WTC11 (cell line): ENCODE data around the gene NIN. TPM values are rescaled to one million over a fixed set of nuclear protein-coding genes. Genes with fewer than 3 reads are reported as not detected.
A peak's percentile ranks its signal among the peaks of the same experiment; 100 is the strongest.

Experiments used
- ATAC-seq: fragments of 200-7000 bp; cut with Tn5 transposase; 2 replicates; pipeline ENCODE4 v1.10.0; 2021; ENCODE audit warnings: mild to moderate bottlenecking, moderate library complexity
- CTCF ChIA-PET: fragments of 300-600 bp; sonication (Branson Sonifier 250); formaldehyde crosslinking; loops from one replicate; lab custom pipeline; 2021; ENCODE audit warnings: antibody characterized with exemption; lab: Charles Lee
- POLR2A ChIA-PET: fragments of 350-600 bp; sonication (Branson Sonifier 250); formaldehyde crosslinking; loops from one replicate; lab custom pipeline; 2021; ENCODE audit warnings: antibody characterized with exemption; lab: Charles Lee
- DNase-seq: peaks from one replicate; pipeline ENCODE4 v3.0.0; 2021; ENCODE audit warnings: low spot score
- H3K27ac Mint-ChIP-seq: 2 replicates; pipeline ENCODE4 v1.8.0; 2021; ENCODE audit warnings: mixed read lengths
- H3K27me3 Mint-ChIP-seq: 2 replicates; pipeline ENCODE4 v1.8.0; 2021; ENCODE audit warnings: low read depth, mild to moderate bottlenecking, moderate library complexity, mixed read lengths
- H3K36me3 Mint-ChIP-seq: 2 replicates; pipeline ENCODE4 v1.8.0; 2021; ENCODE audit warnings: mixed read lengths
- H3K4me1 Mint-ChIP-seq: 2 replicates; pipeline ENCODE4 v1.8.0; 2022; ENCODE audit warnings: mixed read lengths
- H3K4me3 Mint-ChIP-seq: 2 replicates; pipeline ENCODE4 v1.8.0; 2021; ENCODE audit warnings: mild to moderate bottlenecking, moderate library complexity, mixed read lengths
- H3K9me3 Mint-ChIP-seq: 2 replicates; pipeline ENCODE4 v1.8.0; 2021; ENCODE audit warnings: mixed read lengths
- ATF1 ChIP-seq: sonication (generic); formaldehyde crosslinking; IDR thresholded peaks from 2 replicates; pipeline ENCODE4 v1.8.1; 2023; ENCODE audit warnings: mild to moderate bottlenecking, moderate library complexity, missing genetic modification reagents
- CREM ChIP-seq: sonication (generic); formaldehyde crosslinking; IDR thresholded peaks from 2 replicates; pipeline ENCODE4 v1.8.1; 2022; ENCODE audit warnings: mild to moderate bottlenecking, missing genetic modification reagents, moderate library complexity
- ELF4 ChIP-seq: sonication (generic); formaldehyde crosslinking; IDR thresholded peaks from 2 replicates; pipeline ENCODE4 v1.8.1; 2022; ENCODE audit warnings: low read depth, mild to moderate bottlenecking, moderate library complexity, missing genetic modification reagents
- EMX1 ChIP-seq: fragments of 250-450 bp; sonication (Bioruptor Pico); IDR thresholded peaks from 2 replicates; pipeline ENCODE4 v1.8.0; 2021; ENCODE audit warnings: mild to moderate bottlenecking
- FOXJ3 ChIP-seq: sonication (generic); formaldehyde crosslinking; IDR thresholded peaks from 2 replicates; pipeline ENCODE4 v1.9.0; 2021; ENCODE audit warnings: missing genetic modification reagents, mild to moderate bottlenecking, borderline replicate concordance
- GRHL2 ChIP-seq: fragments of 250-450 bp; sonication (Bioruptor Pico); IDR thresholded peaks from 2 replicates; pipeline ENCODE4 v1.8.0; 2022; ENCODE audit warnings: mild to moderate bottlenecking, moderate library complexity; ENCODE audit not compliant: insufficient replicate concordance, severe bottlenecking
- IRF2 ChIP-seq: sonication (generic); formaldehyde crosslinking; IDR thresholded peaks from 2 replicates; pipeline ENCODE4 v1.8.0; 2022; ENCODE audit warnings: low read depth, missing genetic modification reagents, borderline replicate concordance
- MXD4 ChIP-seq: fragments of 250-450 bp; sonication (Bioruptor Pico); IDR thresholded peaks from 2 replicates; pipeline ENCODE4 v1.8.0; 2021; ENCODE audit warnings: mild to moderate bottlenecking, moderate library complexity, borderline replicate concordance
- NR2C2 ChIP-seq: sonication (generic); formaldehyde crosslinking; IDR thresholded peaks from 2 replicates; pipeline ENCODE4 v1.8.0; 2022; ENCODE audit warnings: mild to moderate bottlenecking, missing genetic modification reagents
- PRRX2 ChIP-seq: fragments of 250-450 bp; sonication (Bioruptor Pico); IDR thresholded peaks from 2 replicates; pipeline ENCODE4 v1.8.0; 2021; ENCODE audit warnings: mild to moderate bottlenecking
- SMAD3 ChIP-seq: sonication (generic); formaldehyde crosslinking; IDR thresholded peaks from 2 replicates; pipeline ENCODE4 v1.8.0; 2022; ENCODE audit warnings: missing genetic modification reagents, mild to moderate bottlenecking, borderline replicate concordance
- SOX15 ChIP-seq: fragments of 250-450 bp; sonication (Bioruptor Pico); IDR thresholded peaks from 2 replicates; pipeline ENCODE4 v1.9.0; 2021; ENCODE audit warnings: mild to moderate bottlenecking
- ZNF263 ChIP-seq: sonication (generic); formaldehyde crosslinking; IDR thresholded peaks from 2 replicates; pipeline ENCODE4 v1.8.1; 2022; ENCODE audit warnings: low read depth, mild to moderate bottlenecking, moderate library complexity, missing genetic modification reagents
- ZNF671 ChIP-seq: fragments of 250-450 bp; sonication (Bioruptor Pico); IDR thresholded peaks from 2 replicates; pipeline ENCODE4 v1.8.0; 2021; ENCODE audit warnings: mild to moderate bottlenecking
- total RNA-seq: library from RNA; stranded (reverse); gene quantifications from 3 replicates; pipeline ENCODE4 v1.2.3, GENCODE V29; 2021
- TF ChIP-seq, protein P1 (sequence below): sonication (generic); formaldehyde crosslinking; IDR thresholded peaks from 2 replicates; pipeline ENCODE4 v1.8.0; 2022; ENCODE audit warnings: mild to moderate bottlenecking, missing genetic modification reagents
- TF ChIP-seq, protein P2 (sequence below): sonication (generic); formaldehyde crosslinking; IDR thresholded peaks from 2 replicates; pipeline ENCODE4 v1.8.0; 2022; ENCODE audit warnings: mild to moderate bottlenecking, missing genetic modification reagents
- TF ChIP-seq, protein P3 (sequence below): sonication (generic); formaldehyde crosslinking; IDR thresholded peaks from 2 replicates; pipeline ENCODE4 v1.8.1; 2023; ENCODE audit warnings: mild to moderate bottlenecking, missing genetic modification reagents, moderate library complexity

Gene NIN
- total RNA-seq, 1 experiment from 2014 or later, result 23.8 TPM

DNA sequence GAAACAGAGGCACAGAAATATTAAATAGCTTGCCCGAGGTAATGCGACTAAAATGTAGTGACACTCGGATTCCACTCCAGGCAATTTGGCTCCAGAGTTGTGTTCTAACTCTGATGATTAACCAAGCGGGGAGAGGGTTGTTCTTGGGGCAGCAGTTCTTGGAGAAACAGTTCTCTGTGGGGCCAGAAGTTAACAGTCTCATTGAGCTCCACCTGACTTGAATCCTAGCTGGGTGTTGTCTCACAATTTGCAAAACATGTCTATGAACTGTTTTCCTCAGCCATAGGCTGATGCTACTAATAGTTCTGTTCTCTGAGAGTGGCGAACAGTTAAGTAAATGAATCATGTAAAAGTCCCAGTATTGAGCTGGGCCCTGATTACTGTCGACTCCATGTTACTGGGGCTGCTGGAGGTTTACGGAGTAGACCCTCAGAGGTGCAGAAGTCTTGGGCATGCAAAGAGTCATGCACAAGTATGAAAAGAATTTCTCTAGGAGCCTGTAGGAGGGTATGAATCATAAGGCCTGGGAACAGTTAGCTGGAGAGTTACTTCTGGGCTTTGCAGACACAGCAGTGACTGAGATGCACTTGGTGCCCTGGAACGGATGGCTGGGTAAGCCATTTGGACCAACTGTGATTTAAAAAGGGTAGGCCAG, 15.4 kb upstream of the NIN start (continued):
- TF ChIP-seq IRF2, result no peak
- no peak for TF ChIP-seq ATF1 (CRISPR knock-in tag)
- TF ChIP-seq CREM (CRISPR knock-in tag), result no peak

DNA sequence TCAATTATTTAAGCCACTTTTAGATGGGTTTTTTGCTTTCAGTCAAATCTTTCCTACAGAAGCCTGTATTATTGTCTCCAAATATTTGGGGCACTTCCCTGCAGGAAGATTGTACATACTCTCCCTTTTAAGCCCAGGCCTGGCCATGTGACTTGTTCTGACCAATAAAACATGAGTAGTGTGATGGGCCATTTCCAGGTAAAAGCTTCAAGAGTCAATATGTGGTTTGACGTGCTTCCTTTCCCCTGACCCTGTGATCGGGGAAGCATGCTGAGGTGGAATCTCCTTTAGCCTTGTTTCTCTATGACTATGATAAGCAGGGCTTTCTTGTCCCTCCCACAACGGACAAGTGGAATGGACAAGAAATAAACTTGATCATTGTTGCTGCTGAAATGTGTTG, 14.2 kb upstream of the NIN start:
- POLR2A ChIA-PET, result no interaction called here
- ATAC-seq (no peak), DNase-seq (no peak)
- Mint-ChIP-seq H3K36me3 (no peaks in the 10 kb centered on the region), H3K4me3 (no peak overlapping the region), H3K4me1 (0 out of 2 replicates have a peak, but pooled peaks cover 3% of the 10 kb centered on the region), H3K27ac (no peak overlapping the region), H3K9me3 (peaks cover 7% of the 10 kb centered on the region), H3K27me3 (no peaks in the 10 kb centered on the region)
- TF ChIP-seq, protein P1, sequence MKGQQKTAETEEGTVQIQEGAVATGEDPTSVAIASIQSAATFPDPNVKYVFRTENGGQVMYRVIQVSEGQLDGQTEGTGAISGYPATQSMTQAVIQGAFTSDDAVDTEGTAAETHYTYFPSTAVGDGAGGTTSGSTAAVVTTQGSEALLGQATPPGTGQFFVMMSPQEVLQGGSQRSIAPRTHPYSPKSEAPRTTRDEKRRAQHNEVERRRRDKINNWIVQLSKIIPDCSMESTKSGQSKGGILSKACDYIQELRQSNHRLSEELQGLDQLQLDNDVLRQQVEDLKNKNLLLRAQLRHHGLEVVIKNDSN (CRISPR knock-in tag), result peak; percentile 57; the same call in 1 of the 2 replicates
- TF ChIP-seq, protein P2, sequence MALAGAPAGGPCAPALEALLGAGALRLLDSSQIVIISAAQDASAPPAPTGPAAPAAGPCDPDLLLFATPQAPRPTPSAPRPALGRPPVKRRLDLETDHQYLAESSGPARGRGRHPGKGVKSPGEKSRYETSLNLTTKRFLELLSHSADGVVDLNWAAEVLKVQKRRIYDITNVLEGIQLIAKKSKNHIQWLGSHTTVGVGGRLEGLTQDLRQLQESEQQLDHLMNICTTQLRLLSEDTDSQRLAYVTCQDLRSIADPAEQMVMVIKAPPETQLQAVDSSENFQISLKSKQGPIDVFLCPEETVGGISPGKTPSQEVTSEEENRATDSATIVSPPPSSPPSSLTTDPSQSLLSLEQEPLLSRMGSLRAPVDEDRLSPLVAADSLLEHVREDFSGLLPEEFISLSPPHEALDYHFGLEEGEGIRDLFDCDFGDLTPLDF (CRISPR knock-in tag), result no peak
- TF ChIP-seq FOXJ3 (CRISPR knock-in tag) (no peak), PRRX2 (CRISPR knock-in tag) (no peak), SMAD3 (CRISPR knock-in tag) (no peak), MXD4 (CRISPR knock-in tag) (no peak), SOX15 (CRISPR knock-in tag) (no peak)
- TF ChIP-seq, protein P3, sequence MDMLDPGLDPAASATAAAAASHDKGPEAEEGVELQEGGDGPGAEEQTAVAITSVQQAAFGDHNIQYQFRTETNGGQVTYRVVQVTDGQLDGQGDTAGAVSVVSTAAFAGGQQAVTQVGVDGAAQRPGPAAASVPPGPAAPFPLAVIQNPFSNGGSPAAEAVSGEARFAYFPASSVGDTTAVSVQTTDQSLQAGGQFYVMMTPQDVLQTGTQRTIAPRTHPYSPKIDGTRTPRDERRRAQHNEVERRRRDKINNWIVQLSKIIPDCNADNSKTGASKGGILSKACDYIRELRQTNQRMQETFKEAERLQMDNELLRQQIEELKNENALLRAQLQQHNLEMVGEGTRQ (CRISPR knock-in tag), result peak; percentile 73
- CTCF ChIA-PET, result no interaction called here

DNA sequence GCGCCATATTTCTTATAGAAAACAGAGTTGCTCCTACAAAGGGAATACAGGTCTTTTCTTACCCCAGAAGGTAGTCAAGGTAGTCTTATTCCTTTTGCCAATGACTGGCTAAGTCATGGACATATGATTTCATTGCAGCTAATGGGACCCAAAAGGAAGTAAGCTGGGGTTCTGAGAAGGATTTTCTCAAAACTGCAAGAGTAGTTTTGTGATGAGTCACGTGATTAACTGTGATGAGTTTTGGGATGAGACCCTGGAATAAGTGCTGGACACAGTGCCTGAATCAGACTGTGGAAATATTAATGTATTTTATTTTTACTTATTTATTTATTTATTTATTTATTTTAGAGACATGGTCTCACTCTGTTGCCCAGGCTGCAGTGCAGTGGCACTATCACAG, 13.4 kb upstream of the NIN start:
- Mint-ChIP-seq H3K27me3 (no peaks in the 10 kb centered on the region), H3K9me3 (peaks cover 7% of the 10 kb centered on the region), H3K4me3 (no peak overlapping the region), H3K27ac (no peak overlapping the region), H3K36me3 (no peaks in the 10 kb centered on the region), H3K4me1 (0 out of 2 replicates have a peak, but pooled peaks cover 3% of the 10 kb centered on the region)
- no peak for DNase-seq
- no peak for ATAC-seq
- ChIA-PET CTCF (interaction anchor here (1.4 kb wide), 1 partner anchor 16 kb away, joined by 6 read pairs; no protein-coding TSS in a partner anchor), POLR2A (no interaction called here)
- TF ChIP-seq ZNF263 (CRISPR knock-in tag) (no peak), ZNF671 (CRISPR knock-in tag) (no peak), EMX1 (CRISPR knock-in tag) (no peak), MXD4 (CRISPR knock-in tag) (no peak), ELF4 (CRISPR knock-in tag) (no peak), NR2C2 (CRISPR knock-in tag) (no peak), GRHL2 (CRISPR knock-in tag) (no peak), SOX15 (CRISPR knock-in tag) (no peak)
- TF ChIP-seq, protein P2 (CRISPR knock-in tag), result no peak
